Peyer's patch (tissue), 4 donors: Measurements from ENCODE around the gene KRTAP9-9.

Source experiments
- CTCF ChIP-seq, 6 experiments: fragments of 450-650 bp in 4 of 6; fragments of 200-600 bp in 2 of 6; sonication (generic) in 1 of 6; IDR thresholded peaks; one replicate each; pipeline ENCODE4 v1.5.1; 2017 to 2019; ENCODE audit warnings: antibody characterized with exemption in 6 of 6, mild to moderate bottlenecking in 3 of 6, moderate library complexity in 1 of 6
- POLR2A ChIP-seq, 2 donors: fragments of 450-650 bp; IDR thresholded peaks; one replicate each; pipeline ENCODE4 v1.5.1; 2017; ENCODE audit warnings: antibody characterized with exemption in 2 of 2, mild to moderate bottlenecking in 2 of 2, moderate library complexity in 2 of 2

DNA sequence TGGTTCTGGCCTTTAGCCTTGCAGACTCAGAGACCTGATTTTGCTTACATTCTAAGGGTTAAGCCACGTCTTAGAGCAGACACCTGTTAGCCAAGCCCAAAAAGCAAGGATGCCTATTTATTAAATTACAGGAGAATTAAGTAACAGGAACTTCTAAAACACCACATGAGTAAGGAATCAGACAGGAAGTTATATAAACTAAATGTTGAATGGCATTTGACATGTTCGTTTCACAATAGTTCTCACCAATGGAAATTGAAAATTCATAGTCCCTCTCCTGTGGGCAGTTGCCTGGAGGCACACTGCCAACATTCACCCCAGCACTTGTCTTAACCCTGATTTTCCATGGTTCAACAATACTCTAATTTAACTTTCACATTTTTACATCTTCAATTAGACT lies 29.4 kb downstream of the KRTAP9-9 start:
- no peak for TF ChIP-seq CTCF (IDR thresholded peaks at IDR 0.05)
- TF ChIP-seq POLR2A (IDR thresholded peaks at IDR 0.05): no peak
